ENCODE measurements around the gene LRRC63. TPM values are rescaled to one million over a fixed set of nuclear protein-coding genes. Genes with fewer than 3 reads are reported as not detected.

Gene LRRC63
- total and polyA plus RNA-seq, 12 donors, result 0.12 to 0.15 TPM; not detected in 10

DNA sequence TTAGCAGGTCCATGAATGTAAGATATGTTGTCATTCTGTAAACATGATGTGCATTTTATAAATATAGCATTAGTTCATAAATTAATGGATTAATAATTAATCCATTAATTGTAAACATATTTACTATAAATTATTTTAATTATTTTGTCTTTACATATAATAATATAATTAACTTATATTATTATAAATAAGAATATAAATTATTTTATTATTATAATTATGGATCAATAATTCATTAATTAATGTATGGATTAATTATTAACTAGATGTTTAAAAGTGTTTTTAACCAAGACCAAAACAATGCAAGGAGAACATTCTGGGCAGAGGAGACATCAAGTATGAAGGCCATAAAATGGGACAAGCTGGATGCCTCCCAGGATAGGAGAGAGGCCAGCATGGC lies 103.3 kb downstream of the LRRC63 start:
- TF ChIP-seq, protein P1, sequence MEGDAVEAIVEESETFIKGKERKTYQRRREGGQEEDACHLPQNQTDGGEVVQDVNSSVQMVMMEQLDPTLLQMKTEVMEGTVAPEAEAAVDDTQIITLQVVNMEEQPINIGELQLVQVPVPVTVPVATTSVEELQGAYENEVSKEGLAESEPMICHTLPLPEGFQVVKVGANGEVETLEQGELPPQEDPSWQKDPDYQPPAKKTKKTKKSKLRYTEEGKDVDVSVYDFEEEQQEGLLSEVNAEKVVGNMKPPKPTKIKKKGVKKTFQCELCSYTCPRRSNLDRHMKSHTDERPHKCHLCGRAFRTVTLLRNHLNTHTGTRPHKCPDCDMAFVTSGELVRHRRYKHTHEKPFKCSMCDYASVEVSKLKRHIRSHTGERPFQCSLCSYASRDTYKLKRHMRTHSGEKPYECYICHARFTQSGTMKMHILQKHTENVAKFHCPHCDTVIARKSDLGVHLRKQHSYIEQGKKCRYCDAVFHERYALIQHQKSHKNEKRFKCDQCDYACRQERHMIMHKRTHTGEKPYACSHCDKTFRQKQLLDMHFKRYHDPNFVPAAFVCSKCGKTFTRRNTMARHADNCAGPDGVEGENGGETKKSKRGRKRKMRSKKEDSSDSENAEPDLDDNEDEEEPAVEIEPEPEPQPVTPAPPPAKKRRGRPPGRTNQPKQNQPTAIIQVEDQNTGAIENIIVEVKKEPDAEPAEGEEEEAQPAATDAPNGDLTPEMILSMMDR (IDR thresholded peaks at IDR 0.05), result no peak
- intact Hi-C loops (cut with DNase I), result loop anchor here in 1 of 10 donors (10.0 kb wide), 1 partner anchor 150 kb away; no protein-coding TSS in a partner anchor
- no peak for ATAC-seq

DNA sequence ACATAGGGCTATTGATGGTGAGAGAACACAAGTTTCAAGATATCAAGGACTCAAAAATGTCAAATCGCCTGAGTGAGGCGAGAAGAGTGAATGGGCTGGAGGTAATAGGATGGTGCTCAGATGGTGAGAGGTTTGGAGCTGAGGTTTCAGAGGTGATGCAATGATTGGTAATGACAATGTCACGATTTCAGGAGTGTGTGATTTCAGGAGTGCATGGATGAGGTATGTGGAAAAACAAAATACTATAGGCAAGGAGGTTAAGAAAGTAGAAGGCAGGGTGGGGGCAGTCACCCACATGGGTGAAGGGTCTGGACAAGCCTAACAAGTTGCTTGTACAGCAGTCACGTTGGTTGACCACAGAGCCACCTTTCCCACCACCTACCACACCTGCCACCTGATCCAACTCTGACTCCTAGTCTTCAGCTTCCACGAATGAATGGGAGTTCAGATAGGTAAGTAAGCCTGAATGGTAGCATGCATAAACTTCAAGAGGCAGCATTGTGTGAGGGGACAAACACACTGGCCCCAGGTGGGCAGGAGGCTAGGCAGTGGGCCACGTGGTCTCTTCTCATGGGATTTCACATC lies 103.9 kb downstream of the LRRC63 start:
- H3K27ac ChIP-seq, result no peak overlapping the region
- peaks cover 0 to 10% (median 0%) of the 10 kb centered on the region in 7 donors for H3K27me3 ChIP-seq
- ATAC-seq (no peak), DNase-seq (no peak)
- WGBS, 2 donors, result 81 to 84% methylated on average over 6 of the region's 6 CpGs
- H3K4me1 ChIP-seq, result peaks cover 0 to 20% (median 0%) of the 10 kb centered on the region in 9 donors
- intact Hi-C loops (cut with DNase I), result loop anchor here in 1 of 10 donors (10.0 kb wide), 1 partner anchor 151 kb away; no protein-coding TSS in a partner anchor
- TF ChIP-seq, protein P1 (IDR thresholded peaks at IDR 0.05), result no peak
- no peak overlapping the region for H3K4me3 ChIP-seq
- H3K36me3 ChIP-seq, result no peaks in the 10 kb centered on the region
- peaks cover 0 to 7% (median 0%) of the 10 kb centered on the region in 11 donors for H3K9me3 ChIP-seq

More for the DNA sequence above, 103.3 kb downstream of the LRRC63 start:
- no peak for DNase-seq
- H3K9me3 ChIP-seq, result peaks cover 0 to 9% (median 0%) of the 10 kb centered on the region in 11 donors
- no peak overlapping the region for H3K4me3 ChIP-seq
- peaks cover 0 to 18% (median 0%) of the 10 kb centered on the region in 9 donors for H3K4me1 ChIP-seq
- H3K27me3 ChIP-seq, result peaks cover 0 to 10% (median 0%) of the 10 kb centered on the region in 7 donors
- H3K36me3 ChIP-seq, result no peaks in the 10 kb centered on the region
- H3K27ac ChIP-seq, result no peak overlapping the region

DNA sequence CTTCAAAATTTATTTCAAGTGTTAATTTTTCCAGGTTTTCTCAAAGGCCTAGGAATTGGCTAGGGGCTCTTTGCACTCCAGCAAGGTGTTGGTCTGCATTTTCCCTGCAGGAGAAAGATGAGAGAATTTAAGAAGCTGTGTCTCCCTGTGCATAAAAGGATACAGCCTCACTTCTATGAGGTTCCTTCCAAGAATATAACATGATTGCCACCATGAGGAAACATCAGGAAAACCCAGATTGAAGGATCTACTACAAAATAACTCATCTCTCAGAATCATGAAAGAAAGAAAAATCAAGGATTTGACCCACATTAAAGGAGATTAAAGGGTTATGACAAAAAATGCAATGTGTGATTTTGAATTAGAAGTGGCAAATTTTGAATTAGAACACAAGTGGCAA lies 105.4 kb downstream of the LRRC63 start:
- Histone ChIP-seq H3K27ac (no peak overlapping the region), H3K9me3 (no peaks in the 10 kb centered on the region), H3K4me3 (no peak overlapping the region), H3K27me3 (peaks cover 0 to 13% (median 0%) of the 10 kb centered on the region in 7 donors), H3K36me3 (no peaks in the 10 kb centered on the region), H3K4me1 (peaks cover 0 to 34% (median 0%) of the 10 kb centered on the region in 9 donors)
- intact Hi-C loops (cut with DNase I), result loop anchor here in 1 of 10 donors (10.0 kb wide), 1 partner anchor 152 kb away; no protein-coding TSS in a partner anchor
- ATAC-seq (no peak), DNase-seq (no peak)
- TF ChIP-seq, protein P1 (IDR thresholded peaks at IDR 0.05), result no peak

DNA sequence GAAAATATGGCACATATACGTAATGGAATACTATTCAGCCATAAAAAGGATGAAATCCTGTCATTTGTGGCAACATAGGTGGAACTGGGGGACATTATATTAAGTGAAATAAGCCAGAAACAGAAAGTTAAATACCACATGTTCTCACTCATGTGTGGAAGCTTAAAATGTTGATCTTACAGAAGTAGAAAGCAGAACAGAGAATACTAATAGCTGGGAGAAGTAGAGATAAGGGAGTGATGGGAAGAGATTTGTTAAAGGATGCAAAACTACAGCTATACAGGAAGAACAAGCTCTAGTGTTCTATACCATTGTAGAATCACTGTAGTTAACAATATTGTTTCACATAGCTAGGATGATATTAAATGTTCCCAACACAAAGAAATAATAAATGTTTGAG lies 107.3 kb downstream of the LRRC63 start:
- H3K27ac ChIP-seq, result peak overlapping the region in 1 of 10 donors; percentile 64
- H3K27me3 ChIP-seq, result peaks cover 0 to 14% (median 0%) of the 10 kb centered on the region in 7 donors
- DNase-seq, result no peak
- no peaks in the 10 kb centered on the region for H3K36me3 ChIP-seq
- peaks cover 0 to 22% (median 0%) of the 10 kb centered on the region in 9 donors for H3K4me1 ChIP-seq
- ATAC-seq, result no peak
- H3K9me3 ChIP-seq, result no peaks in the 10 kb centered on the region
- H3K4me3 ChIP-seq, result no peak overlapping the region
- TF ChIP-seq, protein P1 (IDR thresholded peaks at IDR 0.05), result no peak
- intact Hi-C loops (cut with DNase I), result loop anchor here in 1 of 10 donors (10.0 kb wide), 1 partner anchor 154 kb away; no protein-coding TSS in a partner anchor
- WGBS, 2 donors, result 82 to 84% methylated on average over 1 of the region's 1 CpG
